ENCODE measurements around the gene SUN2.

Gene SUN2

DNA sequence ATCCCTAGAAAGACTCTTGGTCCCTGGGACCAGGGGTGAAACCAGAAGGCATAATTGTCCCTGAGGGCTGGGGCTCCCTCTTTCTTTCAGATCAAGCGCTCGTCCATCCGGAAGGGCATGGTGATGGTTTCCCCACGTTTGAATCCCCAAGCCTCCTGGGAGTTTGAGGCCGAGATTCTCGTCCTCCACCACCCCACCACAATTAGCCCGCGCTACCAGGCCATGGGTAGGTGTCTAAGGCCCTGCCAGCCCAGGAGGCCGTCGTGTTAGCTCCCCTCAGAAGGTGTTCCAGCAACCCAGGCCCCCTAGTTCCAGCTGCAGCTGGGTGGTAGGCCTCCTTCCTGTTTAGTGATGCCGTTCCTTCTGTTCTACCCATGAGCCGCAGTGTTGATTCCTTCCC is 28.7 kb downstream of the SUN2 start:
- Histone ChIP-seq H3K27me3 (ENCODE audit: insufficient read depth, low read length) (no peaks in the 10 kb centered on the region), H3K27ac (ENCODE audit: low read depth, low read length) (no peak overlapping the region), H3K79me2 (ENCODE audit: control insufficient read depth, insufficient read depth, low read length, unreplicated experiment) (peaks cover 4% of the 10 kb centered on the region), H3K4me3 (ENCODE audit: low read depth, low read length) (no peak overlapping the region), H3K4me1 (ENCODE audit: control insufficient read depth, insufficient read depth, low read length, unreplicated experiment) (no peaks in the 10 kb centered on the region), H3K36me3 (ENCODE audit: insufficient read depth, low read length) (peaks cover 4% of the 10 kb centered on the region; the same call in 1 of the 2 replicates), H2AFZ (ENCODE audit: low read length, unreplicated experiment) (no peak overlapping the region)

DNA sequence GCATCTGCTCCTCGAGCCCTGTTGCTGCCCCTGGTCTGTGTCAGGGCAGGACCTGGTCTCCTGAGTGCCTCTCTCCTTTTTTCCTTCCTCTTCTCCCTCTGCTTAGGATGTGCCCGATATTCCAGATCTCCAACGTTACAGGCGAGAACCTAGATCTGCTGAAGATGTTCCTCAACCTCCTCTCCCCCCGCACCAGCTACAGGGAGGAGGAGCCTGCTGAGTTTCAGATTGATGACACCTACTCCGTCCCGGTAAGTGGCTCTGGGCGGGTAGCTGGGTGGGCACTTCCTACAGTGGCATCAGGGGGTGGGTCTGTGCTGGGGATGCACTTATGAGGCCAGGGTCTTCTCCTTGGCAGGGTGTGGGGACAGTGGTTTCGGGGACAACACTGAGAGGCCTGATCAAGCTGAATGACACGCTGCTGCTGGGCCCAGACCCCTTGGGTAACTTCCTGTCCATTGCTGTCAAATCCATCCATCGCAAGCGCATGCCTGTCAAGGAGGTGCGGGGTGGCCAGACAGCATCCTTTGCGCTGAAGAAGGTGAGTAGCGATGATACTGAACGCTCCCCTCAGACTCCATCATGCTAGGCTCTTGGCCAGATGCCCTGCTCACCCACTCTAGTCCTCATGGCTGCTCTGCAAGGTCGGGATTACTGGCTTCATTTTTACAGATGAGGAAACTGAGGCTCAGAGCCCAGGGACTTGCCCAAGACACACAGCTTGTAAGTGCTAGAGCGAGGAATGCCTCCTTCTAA is 29.7 kb downstream of the SUN2 start:
- H3K27me3 ChIP-seq (ENCODE audit: insufficient read depth, low read length), result no peaks in the 10 kb centered on the region
- H3K36me3 ChIP-seq (ENCODE audit: insufficient read depth, low read length), result peaks cover 6% of the 10 kb centered on the region; the same call in 1 of the 2 replicates
- H3K79me2 ChIP-seq (ENCODE audit: control insufficient read depth, insufficient read depth, low read length, unreplicated experiment), result peaks cover 4% of the 10 kb centered on the region
- no peak overlapping the region for H3K4me3 ChIP-seq (ENCODE audit: low read depth, low read length)
- no peaks in the 10 kb centered on the region for H3K4me1 ChIP-seq (ENCODE audit: control insufficient read depth, insufficient read depth, low read length, unreplicated experiment)
- no peak overlapping the region for H2AFZ ChIP-seq (ENCODE audit: low read length, unreplicated experiment)
- H3K27ac ChIP-seq (ENCODE audit: low read depth, low read length), result no peak overlapping the region

DNA sequence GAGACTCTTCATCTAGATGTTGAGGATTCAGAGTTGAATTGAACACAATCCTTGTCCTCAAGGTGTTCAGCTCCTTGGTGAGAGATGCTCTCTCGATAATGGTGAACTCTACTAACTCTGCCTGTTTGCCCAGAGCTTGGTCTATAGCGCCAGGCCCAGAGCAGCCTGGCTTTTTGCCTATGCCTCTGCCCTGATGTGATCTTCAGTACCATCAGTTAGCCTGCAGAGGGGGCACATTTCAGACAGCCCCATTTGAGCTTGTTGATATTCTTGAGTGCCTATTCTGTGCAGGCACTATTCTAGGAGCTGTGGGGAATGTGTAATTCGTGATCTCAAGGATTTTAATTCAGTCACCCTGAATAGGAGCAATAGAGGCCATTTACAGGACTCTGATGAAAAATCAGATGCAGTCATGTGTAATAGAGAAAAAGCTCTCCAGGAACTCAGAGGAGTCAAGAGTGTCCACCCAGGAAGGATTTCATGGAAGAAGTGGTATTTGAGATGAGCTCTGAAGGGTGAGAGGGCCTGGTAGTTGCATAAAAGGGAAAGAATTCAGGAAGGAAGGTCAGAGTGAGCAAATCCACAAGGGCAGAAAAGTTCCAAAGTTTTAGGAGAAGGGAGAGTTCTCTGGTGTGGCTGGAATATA is 30.7 kb downstream of the SUN2 start:
- no peaks in the 10 kb centered on the region for H3K27me3 ChIP-seq (ENCODE audit: insufficient read depth, low read length)
- no peaks in the 10 kb centered on the region for H3K4me1 ChIP-seq (ENCODE audit: control insufficient read depth, insufficient read depth, low read length, unreplicated experiment)
- no peak overlapping the region for H3K27ac ChIP-seq (ENCODE audit: low read depth, low read length)
- peaks cover 4% of the 10 kb centered on the region for H3K79me2 ChIP-seq (ENCODE audit: control insufficient read depth, insufficient read depth, low read length, unreplicated experiment)
- H3K4me3 ChIP-seq (ENCODE audit: low read depth, low read length), result no peak overlapping the region
- H3K36me3 ChIP-seq (ENCODE audit: insufficient read depth, low read length), result peaks cover 10% of the 10 kb centered on the region; the same call in 1 of the 2 replicates
- H2AFZ ChIP-seq (ENCODE audit: low read length, unreplicated experiment), result no peak overlapping the region

DNA sequence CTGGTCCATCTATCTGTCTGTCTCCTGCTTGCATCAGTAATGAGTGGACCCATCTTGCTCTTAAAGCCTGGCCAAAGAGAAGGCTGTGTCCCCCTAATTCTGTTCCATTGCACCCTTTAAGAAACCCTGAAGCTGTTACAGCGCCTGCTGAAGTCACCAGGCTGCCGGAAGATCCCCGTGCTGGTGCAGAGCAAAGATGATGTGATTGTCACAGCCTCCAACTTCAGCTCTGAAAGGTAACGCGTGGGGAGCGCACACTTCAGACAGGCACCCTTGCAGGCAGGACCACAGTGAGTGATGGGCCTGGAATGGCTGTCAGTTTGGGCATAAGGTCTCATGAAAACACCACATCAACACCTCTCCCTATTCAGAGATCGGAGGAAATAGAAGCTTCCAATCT is 31.6 kb downstream of the SUN2 start:
- H3K4me1 ChIP-seq (ENCODE audit: control insufficient read depth, insufficient read depth, low read length, unreplicated experiment), result no peaks in the 10 kb centered on the region
- H3K4me3 ChIP-seq (ENCODE audit: low read depth, low read length), result no peak overlapping the region
- peaks cover 10% of the 10 kb centered on the region; the same call in 1 of the 2 replicates for H3K36me3 ChIP-seq (ENCODE audit: insufficient read depth, low read length)
- no peak overlapping the region for H3K27ac ChIP-seq (ENCODE audit: low read depth, low read length)
- H3K27me3 ChIP-seq (ENCODE audit: insufficient read depth, low read length), result no peaks in the 10 kb centered on the region
- peaks cover 8% of the 10 kb centered on the region for H3K79me2 ChIP-seq (ENCODE audit: control insufficient read depth, insufficient read depth, low read length, unreplicated experiment)
- no peak overlapping the region for H2AFZ ChIP-seq (ENCODE audit: low read length, unreplicated experiment)

DNA sequence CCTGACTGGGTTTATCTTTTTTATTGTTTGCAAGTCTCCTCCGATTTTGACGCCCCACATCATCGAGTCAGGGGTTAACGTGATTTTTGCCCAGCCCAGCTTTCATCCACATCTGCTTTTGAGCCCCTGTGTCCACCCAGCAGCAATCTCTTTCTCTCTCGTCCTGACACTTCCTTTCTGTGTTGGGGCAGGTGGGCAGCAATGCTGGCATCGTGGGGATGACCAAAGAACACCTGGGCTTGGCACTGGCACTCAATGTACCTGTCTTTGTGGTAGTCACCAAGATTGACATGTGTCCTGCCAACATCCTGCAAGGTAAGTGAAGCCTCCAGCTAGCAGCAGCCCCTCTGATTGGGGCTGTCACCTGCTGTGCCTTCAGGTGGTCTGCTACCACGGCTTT is 34.2 kb downstream of the SUN2 start:
- H3K79me2 ChIP-seq (ENCODE audit: control insufficient read depth, insufficient read depth, low read length, unreplicated experiment), result peaks cover 10% of the 10 kb centered on the region
- peaks cover 9% of the 10 kb centered on the region for H3K4me1 ChIP-seq (ENCODE audit: control insufficient read depth, insufficient read depth, low read length, unreplicated experiment)
- H3K27ac ChIP-seq (ENCODE audit: low read depth, low read length), result no peak overlapping the region
- no peak overlapping the region for H3K4me3 ChIP-seq (ENCODE audit: low read depth, low read length)
- no peaks in the 10 kb centered on the region for H3K27me3 ChIP-seq (ENCODE audit: insufficient read depth, low read length)
- no peak overlapping the region for H2AFZ ChIP-seq (ENCODE audit: low read length, unreplicated experiment)
- H3K36me3 ChIP-seq (ENCODE audit: insufficient read depth, low read length), result peaks cover 10% of the 10 kb centered on the region; the same call in 1 of the 2 replicates

DNA sequence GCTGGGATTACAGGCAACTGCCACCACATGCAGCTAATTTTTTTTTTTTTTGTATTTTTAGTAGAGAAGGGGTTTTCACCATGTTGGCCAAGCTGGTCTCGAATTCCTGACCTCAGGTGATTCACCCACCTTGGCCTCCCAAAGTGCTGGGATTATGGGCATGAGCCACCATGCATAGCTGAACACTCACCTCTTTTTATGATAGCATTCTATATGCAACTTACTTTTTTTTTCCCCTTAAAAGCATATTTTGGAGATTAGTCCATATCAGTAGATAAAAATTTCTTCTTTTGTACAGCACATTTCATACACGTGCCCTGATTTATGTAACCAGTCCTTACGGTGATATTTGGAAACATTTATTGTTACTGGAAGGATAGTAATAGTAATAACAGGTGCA is 35.4 kb downstream of the SUN2 start:
- Histone ChIP-seq H3K36me3 (ENCODE audit: insufficient read depth, low read length) (peaks cover 10% of the 10 kb centered on the region; the same call in 1 of the 2 replicates), H2AFZ (ENCODE audit: low read length, unreplicated experiment) (no peak overlapping the region), H3K4me3 (ENCODE audit: low read depth, low read length) (no peak overlapping the region), H3K79me2 (ENCODE audit: control insufficient read depth, insufficient read depth, low read length, unreplicated experiment) (peaks cover 17% of the 10 kb centered on the region), H3K27ac (ENCODE audit: low read depth, low read length) (no peak overlapping the region), H3K4me1 (ENCODE audit: control insufficient read depth, insufficient read depth, low read length, unreplicated experiment) (peaks cover 9% of the 10 kb centered on the region), H3K27me3 (ENCODE audit: insufficient read depth, low read length) (no peaks in the 10 kb centered on the region)

DNA sequence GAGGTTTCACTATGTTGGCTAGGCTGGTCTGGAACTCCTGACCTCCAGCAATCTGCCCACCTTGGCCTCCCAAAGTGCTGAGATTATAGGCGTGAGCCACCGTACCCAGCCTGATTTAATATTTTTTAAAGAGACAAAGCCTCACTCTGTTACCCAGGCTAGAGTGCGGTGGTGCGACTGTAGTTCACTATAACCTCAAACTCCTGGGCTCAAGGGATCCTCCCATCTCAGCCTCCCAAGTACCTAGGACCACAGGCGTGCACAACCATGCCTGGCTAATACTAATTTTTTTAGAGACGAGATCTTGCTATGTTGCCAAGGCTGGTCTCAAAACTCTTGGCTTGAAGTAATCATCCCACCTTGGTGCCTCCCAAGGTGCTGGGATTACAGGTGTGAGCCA is 36.6 kb downstream of the SUN2 start:
- Histone ChIP-seq H3K36me3 (ENCODE audit: insufficient read depth, low read length) (peaks cover 6% of the 10 kb centered on the region; the same call in 1 of the 2 replicates), H3K79me2 (ENCODE audit: control insufficient read depth, insufficient read depth, low read length, unreplicated experiment) (peaks cover 22% of the 10 kb centered on the region)

DNA sequence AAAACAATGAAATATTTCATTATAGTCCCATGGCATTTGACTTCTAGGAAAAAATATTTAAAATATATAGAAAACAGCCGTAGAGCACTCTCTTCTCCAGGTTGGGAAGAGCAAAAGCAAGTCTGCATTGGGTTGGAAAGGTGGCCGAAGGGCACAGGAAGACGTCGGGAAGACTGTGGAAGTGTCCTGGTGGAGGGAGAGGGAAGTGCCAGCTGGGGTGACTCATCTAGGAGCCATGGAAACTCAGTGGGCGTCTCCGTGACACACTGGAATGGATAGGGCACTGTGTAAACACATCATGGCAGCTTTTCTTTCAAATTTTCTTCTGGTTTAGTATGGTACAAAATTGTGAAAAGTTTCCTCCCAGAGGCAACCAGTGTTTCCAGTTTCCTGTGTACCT is 37.4 kb downstream of the SUN2 start:
- Histone ChIP-seq H3K79me2 (ENCODE audit: control insufficient read depth, insufficient read depth, low read length, unreplicated experiment) (peaks cover 27% of the 10 kb centered on the region), H2AFZ (ENCODE audit: low read length, unreplicated experiment) (no peak overlapping the region), H3K4me1 (ENCODE audit: control insufficient read depth, insufficient read depth, low read length, unreplicated experiment) (peaks cover 9% of the 10 kb centered on the region), H3K27me3 (ENCODE audit: insufficient read depth, low read length) (no peaks in the 10 kb centered on the region), H3K27ac (ENCODE audit: low read depth, low read length) (peak overlapping the region; percentile 80), H3K4me3 (ENCODE audit: low read depth, low read length) (no peak overlapping the region), H3K36me3 (ENCODE audit: insufficient read depth, low read length) (peaks cover 6% of the 10 kb centered on the region; the same call in 1 of the 2 replicates)

More for the DNA sequence above, 36.6 kb downstream of the SUN2 start:
- peaks cover 9% of the 10 kb centered on the region for H3K4me1 ChIP-seq (ENCODE audit: control insufficient read depth, insufficient read depth, low read length, unreplicated experiment)
- no peaks in the 10 kb centered on the region for H3K27me3 ChIP-seq (ENCODE audit: insufficient read depth, low read length)
- no peak overlapping the region for H3K4me3 ChIP-seq (ENCODE audit: low read depth, low read length)
- peak overlapping the region; percentile 80; the same call in 1 of the 2 replicates for H3K27ac ChIP-seq (ENCODE audit: low read depth, low read length)
- H2AFZ ChIP-seq (ENCODE audit: low read length, unreplicated experiment), result no peak overlapping the region

DNA sequence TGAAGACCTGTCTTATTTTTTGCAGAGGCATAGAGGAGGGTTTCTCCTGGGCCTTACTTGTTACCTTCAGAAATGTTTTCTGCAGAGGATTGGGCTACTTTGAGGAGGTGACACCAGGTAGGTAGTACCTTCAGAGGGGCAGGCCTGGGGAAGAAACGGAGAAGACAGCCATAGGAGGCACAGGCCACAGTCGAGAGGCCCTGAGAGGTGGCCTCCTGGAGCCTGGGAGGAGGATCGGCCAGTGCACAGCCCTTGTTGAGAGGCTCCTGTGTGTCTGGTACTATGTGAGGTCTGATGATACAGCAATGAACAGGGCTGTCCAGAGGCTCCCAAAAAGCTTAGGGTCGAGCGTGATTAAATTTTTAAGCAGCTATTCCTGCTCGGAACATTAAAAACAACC is 38.6 kb downstream of the SUN2 start:
- H3K4me3 ChIP-seq (ENCODE audit: low read depth, low read length), result no peak overlapping the region
- no peaks in the 10 kb centered on the region for H3K27me3 ChIP-seq (ENCODE audit: insufficient read depth, low read length)
- H3K36me3 ChIP-seq (ENCODE audit: insufficient read depth, low read length), result peaks cover 6% of the 10 kb centered on the region; the same call in 1 of the 2 replicates
- H2AFZ ChIP-seq (ENCODE audit: low read length, unreplicated experiment), result no peak overlapping the region
- peaks cover 35% of the 10 kb centered on the region for H3K79me2 ChIP-seq (ENCODE audit: control insufficient read depth, insufficient read depth, low read length, unreplicated experiment)
- peaks cover 9% of the 10 kb centered on the region for H3K4me1 ChIP-seq (ENCODE audit: control insufficient read depth, insufficient read depth, low read length, unreplicated experiment)
- no peak overlapping the region for H3K27ac ChIP-seq (ENCODE audit: low read depth, low read length)

DNA sequence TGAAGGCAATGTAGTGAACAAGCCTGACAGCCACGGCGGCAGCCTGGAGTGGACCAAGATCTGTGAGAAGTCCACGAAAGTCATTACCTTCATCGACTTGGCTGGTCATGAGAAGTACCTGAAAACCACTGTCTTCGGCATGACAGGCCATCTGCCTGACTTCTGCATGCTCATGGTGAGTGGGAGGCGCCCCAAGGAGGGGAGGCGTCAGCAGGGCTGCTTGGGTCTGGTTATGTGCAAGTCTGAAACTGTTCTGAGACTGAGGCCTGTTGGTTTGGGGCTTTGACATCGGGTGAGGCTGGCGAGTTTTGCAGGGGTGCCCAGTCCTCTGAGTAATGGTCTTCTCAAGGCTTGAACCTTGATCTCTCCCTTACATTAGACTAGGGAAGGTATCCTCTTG is 39.0 kb downstream of the SUN2 start:
- H3K36me3 ChIP-seq (ENCODE audit: insufficient read depth, low read length), result peaks cover 6% of the 10 kb centered on the region; the same call in 1 of the 2 replicates
- H3K27ac ChIP-seq (ENCODE audit: low read depth, low read length), result no peak overlapping the region
- no peak overlapping the region for H2AFZ ChIP-seq (ENCODE audit: low read length, unreplicated experiment)
- H3K79me2 ChIP-seq (ENCODE audit: control insufficient read depth, insufficient read depth, low read length, unreplicated experiment), result peaks cover 39% of the 10 kb centered on the region
- H3K27me3 ChIP-seq (ENCODE audit: insufficient read depth, low read length), result no peaks in the 10 kb centered on the region
- no peak overlapping the region for H3K4me3 ChIP-seq (ENCODE audit: low read depth, low read length)
- H3K4me1 ChIP-seq (ENCODE audit: control insufficient read depth, insufficient read depth, low read length, unreplicated experiment), result peaks cover 9% of the 10 kb centered on the region

DNA sequence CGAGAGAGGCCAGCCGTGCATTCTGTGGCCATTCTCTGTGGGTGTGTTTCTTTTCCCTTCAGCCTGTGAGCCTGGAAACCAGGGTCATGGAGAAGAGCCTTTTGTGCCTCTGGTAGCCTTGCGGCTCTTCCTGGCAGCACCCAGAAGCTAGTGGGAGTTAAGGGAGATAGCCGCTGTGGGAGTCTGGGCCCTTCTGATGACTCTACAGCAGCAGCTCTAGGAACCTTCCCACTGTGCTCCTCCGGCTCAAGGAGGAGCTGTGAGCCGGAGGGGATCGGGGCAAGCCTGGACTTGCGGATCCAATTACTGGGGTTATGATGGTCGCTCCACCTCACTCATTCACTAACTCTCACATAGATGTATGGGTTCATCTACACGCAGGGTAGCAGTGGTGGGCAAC is 39.5 kb downstream of the SUN2 start:
- no peaks in the 10 kb centered on the region for H3K27me3 ChIP-seq (ENCODE audit: insufficient read depth, low read length)
- H3K4me3 ChIP-seq (ENCODE audit: low read depth, low read length), result no peak overlapping the region
- peaks cover 9% of the 10 kb centered on the region for H3K4me1 ChIP-seq (ENCODE audit: control insufficient read depth, insufficient read depth, low read length, unreplicated experiment)
- H3K79me2 ChIP-seq (ENCODE audit: control insufficient read depth, insufficient read depth, low read length, unreplicated experiment), result peaks cover 42% of the 10 kb centered on the region
- H3K36me3 ChIP-seq (ENCODE audit: insufficient read depth, low read length), result peaks cover 4% of the 10 kb centered on the region; the same call in 1 of the 2 replicates
- H2AFZ ChIP-seq (ENCODE audit: low read length, unreplicated experiment), result no peak overlapping the region
- H3K27ac ChIP-seq (ENCODE audit: low read depth, low read length), result no peak overlapping the region

Data from ACC112 (cell line).